OCI-LY3 (cell line): Measurements from ENCODE around the gene ORC6.

Experiments used
- H2AFZ ChIP-seq: fragments of 200-600, 300-600 bp; shearing (Covaris generic); 2 replicates; pipeline ENCODE4 v1.6.0; 2014; ENCODE audit warnings: antibody characterized with exemption, low read depth, low read length
- H3K27ac ChIP-seq: fragments of 200-600, 300-600 bp; sonication (generic); 2 replicates; pipeline ENCODE4 v1.5.1; 2014; ENCODE audit warnings: mild to moderate bottlenecking, low read length, moderate library complexity, mixed read lengths
- H3K27me3 ChIP-seq: fragments of 200-600, 300-600 bp; sonication (generic); 2 replicates; pipeline ENCODE4 v1.6.1; 2014; ENCODE audit warnings: low read depth, low read length, mixed read lengths
- H3K36me3 ChIP-seq: fragments of 200-600, 300-600 bp; sonication (generic); replicated peaks from 2 replicates; pipeline ENCODE3; 2014; ENCODE audit warnings: low read depth, low read length, mixed read lengths
- H3K4me1 ChIP-seq: fragments of 300-600, 200-600 bp; sonication (generic); 2 replicates; pipeline ENCODE4 v1.6.1; 2014; ENCODE audit warnings: low read length, mixed read lengths
- H3K4me2 ChIP-seq: fragments of 200-600, 300-600 bp; sonication (generic); 2 replicates; pipeline ENCODE4 v1.6.1; 2014; ENCODE audit warnings: low read length, mixed read lengths
- H3K4me3 ChIP-seq: fragments of 300-600, 200-600 bp; sonication (generic); 2 replicates; pipeline ENCODE4 v1.5.1; 2014; ENCODE audit warnings: antibody characterized with exemption, mild to moderate bottlenecking, low read length, moderate library complexity
- H3K79me2 ChIP-seq: fragments of 300-600, 200-600 bp; shearing (Covaris generic); 2 replicates; pipeline ENCODE4 v1.6.1; 2014; ENCODE audit warnings: mild to moderate bottlenecking, low read length, mixed read lengths
- H3K9ac ChIP-seq: fragments of 300-600, 200-600 bp; shearing (Covaris generic); 2 replicates; pipeline ENCODE4 v1.6.0; 2014; ENCODE audit warnings: mild to moderate bottlenecking, low read length, moderate library complexity
- H3K9me3 ChIP-seq: fragments of 200-600, 300-600 bp; shearing (Covaris generic); 2 replicates; pipeline ENCODE4 v1.6.1; 2014; ENCODE audit warnings: low read length, mixed read lengths; ENCODE audit not compliant: insufficient read depth
- H4K20me1 ChIP-seq: fragments of 200-600, 300-600 bp; sonication (generic); 2 replicates; pipeline ENCODE4 v1.6.1; 2016; ENCODE audit warnings: low read length, mixed read lengths; ENCODE audit not compliant: insufficient read depth
- EZH2phosphoT487 ChIP-seq: fragments of 200-600 bp; shearing (Covaris generic); IDR thresholded peaks from 2 replicates; pipeline ENCODE4 v1.6.1; 2018; ENCODE audit warnings: antibody characterized with exemption, mixed run types, low read depth
- TF ChIP-seq, protein P1 (sequence below): fragments of 200-600, 300-600 bp; sonication (generic); IDR thresholded peaks from 2 replicates; pipeline ENCODE4 v1.5.1; 2014; ENCODE audit warnings: antibody characterized with exemption, low read length, low read depth

The ORC6 gene

DNA sequence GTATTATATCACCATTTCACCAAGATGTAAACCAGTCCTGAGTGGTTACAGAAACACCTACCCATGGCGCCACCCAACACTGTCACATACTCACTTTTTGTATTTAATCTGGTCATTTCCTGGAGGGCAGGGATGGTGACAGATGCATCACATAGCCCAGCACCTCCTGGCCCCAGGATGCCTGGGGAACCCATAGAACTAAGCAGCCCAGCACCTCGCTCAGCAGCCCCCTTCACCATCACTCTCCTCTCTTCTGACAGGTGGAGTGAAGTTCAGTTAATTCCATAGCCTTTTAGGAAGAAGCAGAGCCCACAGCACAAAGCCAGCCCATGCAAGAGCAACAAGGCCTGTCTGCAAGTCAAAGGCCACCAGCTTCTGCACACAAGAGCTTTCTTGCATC lies 31.2 kb downstream of the ORC6 start:
- H4K20me1 ChIP-seq: no peaks in the 10 kb centered on the region
- no peaks in the 10 kb centered on the region for H3K4me1 ChIP-seq
- TF ChIP-seq, protein P1, sequence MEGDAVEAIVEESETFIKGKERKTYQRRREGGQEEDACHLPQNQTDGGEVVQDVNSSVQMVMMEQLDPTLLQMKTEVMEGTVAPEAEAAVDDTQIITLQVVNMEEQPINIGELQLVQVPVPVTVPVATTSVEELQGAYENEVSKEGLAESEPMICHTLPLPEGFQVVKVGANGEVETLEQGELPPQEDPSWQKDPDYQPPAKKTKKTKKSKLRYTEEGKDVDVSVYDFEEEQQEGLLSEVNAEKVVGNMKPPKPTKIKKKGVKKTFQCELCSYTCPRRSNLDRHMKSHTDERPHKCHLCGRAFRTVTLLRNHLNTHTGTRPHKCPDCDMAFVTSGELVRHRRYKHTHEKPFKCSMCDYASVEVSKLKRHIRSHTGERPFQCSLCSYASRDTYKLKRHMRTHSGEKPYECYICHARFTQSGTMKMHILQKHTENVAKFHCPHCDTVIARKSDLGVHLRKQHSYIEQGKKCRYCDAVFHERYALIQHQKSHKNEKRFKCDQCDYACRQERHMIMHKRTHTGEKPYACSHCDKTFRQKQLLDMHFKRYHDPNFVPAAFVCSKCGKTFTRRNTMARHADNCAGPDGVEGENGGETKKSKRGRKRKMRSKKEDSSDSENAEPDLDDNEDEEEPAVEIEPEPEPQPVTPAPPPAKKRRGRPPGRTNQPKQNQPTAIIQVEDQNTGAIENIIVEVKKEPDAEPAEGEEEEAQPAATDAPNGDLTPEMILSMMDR: no peak
- no peak for TF ChIP-seq EZH2phosphoT487

DNA sequence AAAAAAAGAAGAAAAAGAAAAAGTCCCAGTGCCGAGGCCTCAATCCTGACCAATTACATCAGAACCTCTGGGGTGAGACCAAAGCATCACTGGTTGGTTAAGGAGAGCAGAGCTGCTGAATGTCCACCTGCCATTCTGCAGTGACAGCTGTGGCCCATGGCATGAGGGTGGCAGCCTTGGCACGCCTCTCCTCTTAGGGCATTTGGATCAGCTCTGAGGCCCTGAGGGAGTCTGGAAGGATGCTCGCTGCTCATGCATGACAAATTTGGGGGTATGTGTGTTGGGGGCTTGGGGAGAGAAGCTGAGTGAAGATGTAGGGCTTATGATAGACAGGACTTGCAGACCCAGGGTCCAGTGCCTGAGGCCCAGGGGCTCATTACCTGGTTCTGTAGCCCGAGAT lies 32.4 kb downstream of the ORC6 start:
- H3K27me3 ChIP-seq: no peaks in the 10 kb centered on the region
- H3K79me2 ChIP-seq: no peaks in the 10 kb centered on the region
- H2AFZ ChIP-seq: no peak overlapping the region
- no peak overlapping the region for H3K9ac ChIP-seq
- no peaks in the 10 kb centered on the region for H3K36me3 ChIP-seq
- no peak overlapping the region for H3K27ac ChIP-seq
- H3K4me3 ChIP-seq: no peak overlapping the region
- no peaks in the 10 kb centered on the region for H3K4me1 ChIP-seq
- TF ChIP-seq, protein P1: no peak
- TF ChIP-seq EZH2phosphoT487: no peak
- H3K9me3 ChIP-seq: 0 out of 2 replicates have a peak, but pooled peaks cover 5% of the 10 kb centered on the region
- H4K20me1 ChIP-seq: no peaks in the 10 kb centered on the region
- H3K4me2 ChIP-seq: no peak overlapping the region

More for the DNA sequence above, 31.2 kb downstream of the ORC6 start:
- Histone ChIP-seq H3K9ac (no peak overlapping the region), H3K27ac (no peak overlapping the region), H3K4me3 (no peak overlapping the region), H3K4me2 (no peak overlapping the region), H3K27me3 (no peaks in the 10 kb centered on the region), H3K9me3 (0 out of 2 replicates have a peak, but pooled peaks cover 5% of the 10 kb centered on the region), H3K36me3 (no peaks in the 10 kb centered on the region), H2AFZ (no peak overlapping the region), H3K79me2 (no peaks in the 10 kb centered on the region)

DNA sequence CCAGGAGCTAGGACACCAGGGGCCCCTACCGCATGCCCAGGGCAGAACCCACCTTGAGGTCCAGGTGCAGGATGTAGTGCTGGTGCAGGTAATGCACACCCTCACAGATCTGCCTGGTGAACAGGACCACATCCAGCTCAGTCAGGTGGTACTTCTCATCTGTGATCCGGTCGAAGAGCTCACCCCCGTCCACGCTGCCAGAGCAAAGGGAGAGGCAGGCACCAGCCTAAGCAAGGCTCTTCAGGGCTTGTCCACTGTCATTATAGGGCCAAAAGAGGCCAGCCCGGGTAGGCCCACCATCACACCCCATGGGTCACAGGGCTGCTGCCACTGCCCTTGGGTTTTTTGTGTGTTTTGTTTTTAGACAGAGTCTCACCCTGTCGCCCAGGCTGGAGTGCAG lies 37.7 kb downstream of the ORC6 start:
- Histone ChIP-seq H3K36me3 (no peaks in the 10 kb centered on the region), H3K4me2 (no peak overlapping the region), H3K9ac (no peak overlapping the region), H4K20me1 (no peaks in the 10 kb centered on the region), H3K9me3 (0 out of 2 replicates have a peak, but pooled peaks cover 5% of the 10 kb centered on the region), H2AFZ (no peak overlapping the region), H3K4me3 (no peak overlapping the region), H3K27me3 (no peaks in the 10 kb centered on the region), H3K79me2 (no peaks in the 10 kb centered on the region), H3K4me1 (no peaks in the 10 kb centered on the region), H3K27ac (no peak overlapping the region)
- no peak for TF ChIP-seq EZH2phosphoT487
- TF ChIP-seq, protein P1: no peak

DNA sequence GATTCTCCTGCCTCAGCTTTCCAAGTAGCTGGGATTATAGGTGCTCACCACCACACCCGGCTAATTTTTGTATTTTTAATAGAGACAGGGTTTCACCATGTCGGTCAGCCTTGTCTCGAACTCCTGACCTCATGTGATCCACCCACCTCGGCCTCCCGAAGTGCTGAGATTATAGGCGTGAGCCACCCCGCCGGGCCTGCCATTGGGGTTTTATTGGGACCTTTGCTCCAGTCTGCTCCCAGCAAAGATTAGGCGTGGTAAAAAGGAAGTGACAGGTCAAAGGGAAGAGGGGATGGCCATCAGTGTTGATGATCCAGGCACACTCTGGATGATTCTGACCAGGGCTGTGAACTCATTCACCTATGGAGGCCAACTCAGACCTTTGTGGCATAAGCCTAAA lies 38.2 kb downstream of the ORC6 start:
- H3K4me1 ChIP-seq: no peaks in the 10 kb centered on the region

More for the DNA sequence above, 38.2 kb downstream of the ORC6 start:
- no peak overlapping the region for H3K9ac ChIP-seq
- H3K4me3 ChIP-seq: no peak overlapping the region
- no peaks in the 10 kb centered on the region for H3K27me3 ChIP-seq
- H3K27ac ChIP-seq: no peak overlapping the region
- no peaks in the 10 kb centered on the region for H3K79me2 ChIP-seq
- no peak overlapping the region for H3K4me2 ChIP-seq
- H3K36me3 ChIP-seq: no peaks in the 10 kb centered on the region
- H2AFZ ChIP-seq: no peak overlapping the region
- no peaks in the 10 kb centered on the region for H4K20me1 ChIP-seq
- TF ChIP-seq, protein P1: no peak
- no peak for TF ChIP-seq EZH2phosphoT487
- 0 out of 2 replicates have a peak, but pooled peaks cover 5% of the 10 kb centered on the region for H3K9me3 ChIP-seq
